NCI-H1930 (cell line): ENCODE measurements around the gene CHMP5.

ENCODE experiments used
- DNase-seq, 2 experiments: peaks; one replicate each; lab custom pipeline; 2025; lab: John Stamatoyannopoulos, UW

Gene CHMP5

GRCh38 chr9:33244137-33244784 lies 20.6 kb upstream of the CHMP5 start:
- no peak for DNase-seq

DNA sequence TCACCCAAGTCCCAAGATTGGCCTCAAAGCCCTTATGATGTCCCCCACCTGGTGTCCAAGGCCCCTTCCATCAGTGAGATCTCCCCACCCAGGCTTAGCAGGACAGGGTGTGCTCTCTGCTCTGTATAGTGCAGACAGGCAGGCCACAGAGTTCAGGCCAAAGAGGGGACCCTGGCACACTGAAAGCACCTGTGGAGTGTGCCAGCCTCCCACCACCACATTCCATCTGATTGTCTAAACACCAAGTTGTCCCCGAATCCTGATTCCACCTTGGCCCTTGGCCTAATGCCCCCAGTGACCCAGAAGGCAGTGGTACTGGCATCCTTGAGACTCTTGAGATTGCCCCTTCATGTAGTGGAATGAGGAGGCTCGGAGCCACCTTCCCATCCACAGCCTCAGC lies 19.5 kb upstream of the CHMP5 start:
- no peak for DNase-seq

- DNase-seq = no peak
Observed at GRCh38 chr9:33246269-33246860, 18.5 kb upstream of the CHMP5 start.

DNA sequence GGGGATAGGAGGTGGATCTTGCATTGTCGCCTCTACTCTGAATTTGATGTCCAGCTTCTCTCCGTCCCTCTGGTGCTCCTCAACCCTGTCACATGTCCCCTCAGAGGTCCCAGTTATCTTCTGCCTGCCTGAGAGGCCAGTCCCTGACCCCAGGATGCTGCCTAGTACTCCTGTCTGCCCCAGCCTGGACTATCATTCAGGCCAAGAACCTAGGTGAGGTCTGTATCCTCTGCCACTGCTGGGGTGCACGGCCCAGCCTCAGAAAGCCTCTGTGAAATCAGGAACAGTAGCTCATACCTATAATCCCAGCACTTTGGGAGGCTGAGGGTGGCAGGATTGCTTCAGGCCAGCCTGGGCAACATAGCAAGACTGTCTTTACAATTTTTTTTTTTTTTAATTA lies 16.2 kb upstream of the CHMP5 start:
- no peak for DNase-seq

DNA sequence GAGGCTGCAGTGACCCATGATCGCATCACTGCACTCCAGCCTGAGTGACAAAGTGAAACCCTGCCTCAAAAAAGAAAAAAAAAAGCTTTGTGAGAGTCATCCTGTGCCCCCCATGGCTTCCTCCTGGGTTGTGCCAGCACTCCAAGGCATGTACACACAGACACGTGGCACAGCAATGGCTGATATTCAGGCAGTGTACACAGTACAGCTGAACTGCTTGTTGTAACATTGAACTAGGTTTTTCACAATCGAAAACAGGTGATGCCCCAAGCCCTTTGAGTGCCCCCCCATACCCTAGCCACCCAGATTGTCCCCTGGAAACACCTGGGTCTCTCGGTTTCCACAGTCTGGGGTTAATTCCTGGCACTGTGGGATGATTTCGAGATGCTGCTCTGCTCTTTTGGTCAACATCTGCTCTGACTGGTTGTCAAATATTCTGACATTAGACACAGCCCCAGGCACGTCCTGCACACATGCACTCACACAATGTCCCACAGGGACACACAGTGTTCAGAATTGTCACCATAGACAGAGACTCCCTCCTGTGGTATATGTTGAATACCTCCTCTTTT lies 15.7 kb upstream of the CHMP5 start:
- no peak for DNase-seq

DNA sequence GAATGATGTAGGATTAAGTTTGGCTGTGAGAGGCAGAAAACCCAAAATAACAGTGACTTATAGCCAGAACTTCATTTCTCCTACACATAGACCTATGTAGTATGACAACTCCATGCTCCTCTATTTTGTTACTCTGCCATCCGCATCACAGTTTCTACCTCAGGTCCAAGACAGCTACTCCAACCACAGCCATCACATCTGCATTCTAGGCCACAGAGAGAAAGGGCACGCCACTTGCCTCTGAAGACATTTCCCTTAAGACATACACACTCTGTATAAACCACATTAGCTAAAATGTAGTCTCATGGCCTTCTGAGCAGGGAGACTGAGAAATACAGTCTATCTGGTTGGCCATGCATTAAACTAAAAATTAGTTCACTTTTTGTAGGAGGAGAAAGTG lies 14.9 kb upstream of the CHMP5 start:
- no peak for DNase-seq

DNA sequence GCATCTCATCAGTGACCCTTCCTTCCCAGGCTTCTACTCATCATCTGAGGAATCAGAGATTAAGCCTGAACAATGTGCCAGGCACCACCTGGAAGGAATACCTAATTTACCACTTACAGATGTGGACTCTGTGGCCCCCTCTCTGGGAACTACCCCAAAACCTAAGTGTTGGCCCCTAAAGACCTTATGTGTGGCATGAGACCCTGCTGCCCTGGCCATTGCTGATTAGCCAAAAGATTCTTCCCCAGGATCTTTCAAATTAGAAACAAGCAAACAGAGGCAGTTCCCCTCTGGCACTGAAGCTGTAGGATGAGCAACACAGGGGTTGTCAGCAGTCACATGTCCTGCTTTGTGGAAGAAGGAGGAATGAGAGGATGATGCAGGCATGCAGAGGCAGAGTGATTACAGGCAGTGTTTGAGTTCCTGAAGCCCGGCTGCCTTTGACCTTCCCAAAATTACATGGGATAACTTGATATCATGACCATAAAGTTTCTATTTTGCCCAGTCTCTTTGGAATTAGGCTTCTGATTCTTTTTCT lies 14.3 kb upstream of the CHMP5 start:
- DNase-seq = no peak

DNA sequence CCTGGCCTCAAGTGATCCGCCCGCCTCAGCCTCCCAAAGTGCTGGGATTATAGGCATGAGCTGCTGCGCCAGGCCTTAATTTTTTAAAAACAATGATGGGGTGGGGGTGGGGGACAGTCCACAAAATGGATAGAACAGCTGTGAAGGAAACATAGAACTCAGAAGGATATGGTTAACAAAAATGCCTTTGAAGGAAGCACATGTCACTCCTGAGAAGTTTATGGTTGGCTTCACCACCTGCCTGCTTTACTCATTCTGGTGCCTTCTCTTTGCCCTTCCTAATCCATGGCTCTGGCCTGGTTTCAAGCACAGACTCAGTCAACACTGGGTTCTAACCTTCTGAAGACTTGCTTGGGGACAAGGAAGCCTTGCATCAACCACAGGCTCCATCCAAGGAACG lies 10.6 kb upstream of the CHMP5 start:
- DNase-seq = no peak

DNA sequence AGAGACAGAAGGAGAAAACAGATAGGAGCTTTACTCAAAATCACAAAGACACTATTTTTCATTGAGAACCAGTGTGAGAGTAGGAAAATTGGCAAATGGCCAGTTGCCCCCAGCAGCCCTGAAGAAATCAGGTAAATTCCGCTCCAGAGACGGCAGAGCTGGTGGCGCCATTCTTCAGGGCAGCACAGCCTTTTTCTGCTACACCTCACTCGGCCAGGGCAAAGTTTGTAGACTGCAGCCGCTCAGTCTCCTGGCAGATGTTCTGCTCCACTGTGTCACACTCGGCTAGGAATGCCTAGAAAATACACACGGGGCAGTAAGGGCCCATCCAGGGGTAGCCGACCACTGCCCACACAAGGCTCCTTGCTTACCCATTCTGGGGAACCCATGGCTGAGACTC lies 9.8 kb upstream of the CHMP5 start:
- DNase-seq = no peak

GRCh38 chr9:33255471-33255870 lies 9.4 kb upstream of the CHMP5 start:
- DNase-seq = no peak

DNA sequence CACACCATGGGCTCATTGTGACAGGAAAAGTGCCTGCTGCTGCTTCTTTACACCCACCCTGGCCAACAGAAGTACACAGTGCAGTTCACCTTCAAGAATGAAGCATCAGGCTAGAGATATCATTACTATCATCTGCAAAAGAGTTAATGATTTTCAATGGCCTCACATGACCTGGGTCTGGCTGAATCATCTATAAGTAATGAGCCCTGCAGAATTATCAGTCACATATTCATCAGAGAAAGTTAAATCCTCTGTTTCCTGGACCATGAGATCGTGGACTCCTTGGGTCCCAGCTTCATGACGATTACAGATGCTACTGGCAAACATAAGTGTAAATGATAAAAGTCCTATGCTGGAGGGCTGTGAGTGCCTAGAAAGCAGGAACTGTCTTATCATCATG lies 8.6 kb upstream of the CHMP5 start:
- no peak for DNase-seq

DNA sequence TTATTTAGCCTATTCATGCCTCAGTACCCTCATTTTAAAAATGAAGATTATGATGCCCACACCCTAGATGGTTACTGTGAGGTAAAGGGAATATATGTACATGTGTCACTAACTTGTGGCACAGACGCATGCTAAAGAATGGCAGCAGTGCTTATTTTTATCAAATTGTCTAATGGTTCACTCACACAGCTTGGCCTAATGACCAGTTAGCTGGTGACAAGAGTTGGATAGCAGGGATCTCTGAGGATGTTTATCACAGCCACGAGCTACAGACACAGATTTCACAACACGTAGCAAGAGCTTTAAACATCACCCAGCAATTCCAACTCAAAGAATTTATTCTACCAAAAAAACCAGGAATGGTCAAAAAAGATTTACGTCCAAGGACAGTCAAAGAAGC lies 7.6 kb upstream of the CHMP5 start:
- DNase-seq = no peak

DNA sequence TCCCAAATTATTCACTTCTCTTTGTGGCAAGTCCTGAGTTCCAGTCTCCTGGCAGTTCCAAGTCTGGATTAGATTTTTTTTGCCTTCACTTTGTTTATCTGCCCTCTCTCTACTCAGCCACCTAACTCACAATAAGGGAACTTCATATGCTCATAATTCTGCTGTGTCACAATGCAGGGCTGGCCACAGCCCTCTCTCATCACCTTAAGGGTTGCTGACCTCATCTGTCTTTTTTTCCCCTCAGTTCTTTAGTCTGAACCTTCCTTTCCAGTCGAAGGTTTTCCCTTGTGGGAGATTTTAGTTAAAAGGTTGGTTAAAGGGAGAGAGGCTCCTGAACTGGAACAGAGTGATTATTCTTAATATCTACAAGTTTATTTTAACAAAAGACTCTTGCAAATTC lies 4.5 kb upstream of the CHMP5 start:
- DNase-seq = no peak

- DNase-seq = no peak
Observed at GRCh38 chr9:33263131-33264002, 1.5 kb upstream of the CHMP5 start.

DNA sequence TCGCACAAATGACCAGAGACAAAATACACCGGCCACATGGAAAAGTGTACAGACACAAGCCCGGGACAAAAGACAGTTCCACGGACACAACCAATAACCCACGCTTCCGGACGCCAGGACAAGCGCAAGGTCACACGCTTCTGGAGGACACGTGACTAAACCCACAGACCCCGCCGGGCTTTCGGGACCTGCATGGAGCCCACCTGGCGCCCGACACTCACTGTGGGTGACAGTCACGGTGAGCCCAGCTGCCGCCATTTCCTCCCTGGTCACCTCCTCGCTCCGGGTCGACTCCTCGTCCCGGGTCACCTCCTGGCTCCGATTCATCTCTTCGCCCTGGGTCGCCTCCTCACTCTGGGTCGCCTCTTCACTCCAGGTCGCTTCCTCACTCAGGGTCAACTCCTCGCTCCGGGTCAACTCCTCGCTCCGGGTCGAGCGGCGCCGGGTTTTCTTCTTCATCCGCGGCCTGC lies 811 bp upstream of the CHMP5 start:
- no peak for DNase-seq

DNA sequence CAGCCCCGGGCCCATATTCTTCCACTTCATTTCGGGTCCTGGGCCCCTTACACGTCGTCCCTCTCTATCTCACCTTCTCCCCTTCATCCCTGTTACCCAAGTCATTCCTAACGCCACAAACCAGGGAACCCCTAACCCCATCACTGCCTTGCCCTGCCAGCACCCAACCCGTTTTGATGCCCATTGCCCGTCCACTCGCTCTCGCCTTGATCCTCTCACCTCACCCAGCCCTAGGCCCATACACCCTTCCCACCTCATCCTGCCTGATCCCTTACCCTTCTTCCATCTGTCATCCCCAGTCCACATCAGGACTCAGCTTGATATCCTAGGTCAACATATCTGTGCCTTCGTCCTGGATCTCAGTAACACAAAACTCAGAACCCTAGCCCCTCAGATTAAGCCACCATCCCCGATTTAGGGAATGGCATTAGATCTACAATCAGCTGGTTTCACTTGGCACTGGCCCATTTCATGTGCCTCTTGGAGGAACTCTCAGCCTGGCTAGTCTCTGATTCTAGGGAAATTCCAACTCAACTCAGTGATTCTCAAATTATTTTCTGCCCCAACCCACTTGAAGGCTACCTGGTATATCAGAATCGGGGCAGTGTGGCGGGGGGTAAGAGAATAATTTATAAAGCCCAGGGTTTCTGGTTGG lies 489 bp downstream of the CHMP5 start:
- no peak for DNase-seq

GRCh38 chr9:33267151-33267767 lies 2.4 kb downstream of the CHMP5 start:
- DNase-seq = no peak

DNA sequence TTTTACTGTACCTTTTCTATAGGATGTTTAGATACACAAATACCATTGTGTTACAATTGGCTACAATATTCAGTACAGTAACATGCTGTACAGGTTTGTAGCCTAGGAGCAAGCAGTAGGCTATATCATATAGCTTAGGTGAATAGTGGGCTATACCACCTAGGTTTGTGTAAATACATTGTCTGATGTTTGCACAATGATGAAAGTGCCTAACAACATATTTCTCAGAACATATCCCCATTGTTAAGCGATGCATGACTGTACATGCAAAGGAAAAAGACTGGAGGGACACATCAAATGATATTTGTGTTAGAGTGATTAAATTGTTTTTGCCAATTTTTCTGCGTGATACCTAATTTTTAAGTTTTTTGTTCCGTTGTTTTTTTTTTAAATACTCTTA lies 5.3 kb downstream of the CHMP5 start:
- DNase-seq = no peak

GRCh38 chr9:33272061-33272460 lies 7.2 kb downstream of the CHMP5 start:
- DNase-seq = no peak

DNA sequence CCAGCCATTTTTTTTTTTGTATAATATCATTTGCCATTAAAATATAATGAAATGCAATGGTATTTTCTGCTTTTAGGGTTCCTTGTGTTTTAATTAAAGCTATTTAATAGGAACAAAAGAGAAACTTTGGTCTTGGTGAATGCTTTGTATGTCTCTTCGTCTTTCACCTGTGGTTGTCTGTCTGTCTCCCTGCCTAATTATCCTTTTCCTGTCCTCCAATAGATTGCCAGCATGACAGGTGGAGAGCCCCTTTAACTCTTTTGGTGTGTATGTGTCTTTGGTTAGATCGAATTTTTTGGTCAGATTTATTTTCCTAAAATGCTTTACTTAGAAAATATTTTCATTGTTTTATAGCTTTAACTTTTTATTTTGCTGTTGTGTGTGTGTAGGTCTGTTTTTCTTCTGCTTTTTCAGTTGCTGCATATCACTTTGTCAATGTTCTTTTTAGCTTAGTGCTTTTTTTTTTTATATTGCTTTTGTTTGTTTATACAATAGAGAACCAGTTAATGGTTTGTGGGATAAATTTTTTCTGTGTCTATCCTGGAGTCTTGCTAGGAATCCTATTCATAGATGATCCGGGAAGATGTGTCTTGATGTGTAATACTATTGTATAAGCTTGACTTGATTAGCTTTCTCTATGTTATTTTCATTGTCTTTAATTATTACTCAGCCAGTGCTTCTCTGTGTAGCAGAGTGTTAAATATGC lies 8.6 kb downstream of the CHMP5 start:
- DNase-seq = no peak

DNA sequence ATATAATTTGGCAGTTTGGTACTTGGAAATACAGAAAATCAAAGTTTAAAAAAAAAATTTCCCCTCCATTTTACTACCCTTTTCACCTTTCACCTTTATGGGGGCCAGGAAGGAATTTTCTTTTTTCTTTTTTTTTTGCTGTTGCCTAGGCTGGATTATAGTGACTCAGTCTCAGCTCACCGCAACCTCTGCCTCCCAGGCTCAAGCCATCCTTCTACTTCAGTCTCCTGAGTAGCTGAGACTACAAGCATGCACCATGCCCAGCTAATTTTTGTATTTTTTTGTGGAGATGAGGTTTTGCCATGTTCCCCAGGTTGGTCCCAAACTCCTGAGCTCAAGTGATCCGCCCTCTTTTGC lies 9.1 kb downstream of the CHMP5 start:
- no peak for DNase-seq
